Suprapubic skin (tissue), 3 donors: ENCODE data around the gene KRT31.

Source experiments
- CTCF ChIP-seq, 2 donors: fragments of 200-600 bp in 1 of 2; fragments of 450-650 bp in 1 of 2; sonication (generic) in 1 of 2; IDR thresholded peaks; one replicate each; pipeline ENCODE4 v1.5.1; 2016 to 2019; ENCODE audit warnings: antibody characterized with exemption in 2 of 2, mild to moderate bottlenecking in 1 of 2, moderate library complexity in 1 of 2
- POLR2AphosphoS5 ChIP-seq, 3 donors: sonication (generic); formaldehyde crosslinking; IDR thresholded peaks; one replicate each; pipeline ENCODE4 v1.6.1; 2017; ENCODE audit warnings: antibody characterized with exemption in 3 of 3

DNA sequence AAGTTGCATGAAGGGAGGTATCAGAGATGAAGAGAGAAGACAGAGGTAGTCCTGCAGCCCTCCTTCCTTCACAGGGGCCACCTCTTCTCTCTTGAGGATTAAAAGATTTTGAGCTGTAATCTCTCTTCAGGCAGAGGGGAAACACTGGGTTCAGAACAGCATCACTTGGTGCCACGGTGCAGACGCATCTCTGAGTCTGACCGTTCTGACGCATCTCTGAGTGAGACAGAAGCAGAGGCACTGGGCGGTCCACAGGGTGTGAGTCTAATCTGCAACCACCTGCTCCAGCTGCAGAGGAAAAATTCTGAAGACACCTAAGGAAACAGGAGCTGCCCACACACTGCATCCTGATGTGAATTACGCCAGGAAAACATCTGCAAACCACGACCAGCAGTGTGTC lies 32.3 kb upstream of the KRT31 start:
- TF ChIP-seq POLR2AphosphoS5 (IDR thresholded peaks at IDR 0.05) (no peak), CTCF (IDR thresholded peaks at IDR 0.05) (no peak)
